GM18873 (cell line): ENCODE measurements around the gene LEPROT.

ENCODE experiments used
- ATAC-seq: cut with Tn5 transposase; IDR thresholded peaks from one replicate; pipeline ENCODE4 v1.9.1; 2021; ENCODE audit warnings: mild to moderate bottlenecking, moderate library complexity, moderate number of reproducible peaks; ENCODE audit not compliant: unreplicated experiment, low FRiP score

Gene LEPROT

GRCh38 chr1:65470766-65471165 lies 50.3 kb downstream of the LEPROT start:
- ATAC-seq, result no peak

GRCh38 chr1:65471213-65471833 lies 50.9 kb downstream of the LEPROT start:
- no peak for ATAC-seq

- ATAC-seq, result no peak
These were observed 51.4 kb downstream of the LEPROT start for GRCh38 chr1:65471861-65472332.

- no peak for ATAC-seq
These were observed 55.9 kb downstream of the LEPROT start for GRCh38 chr1:65476327-65476726.

- ATAC-seq, result no peak
These were observed 57.2 kb downstream of the LEPROT start for GRCh38 chr1:65477414-65478378.

GRCh38 chr1:65478379-65479026 lies 58.0 kb downstream of the LEPROT start:
- no peak for ATAC-seq

- no peak for ATAC-seq
These were observed 59.2 kb downstream of the LEPROT start for GRCh38 chr1:65479554-65480204.

GRCh38 chr1:65480684-65481405 lies 60.4 kb downstream of the LEPROT start:
- ATAC-seq, result no peak

GRCh38 chr1:65483993-65484754 lies 63.7 kb downstream of the LEPROT start:
- ATAC-seq, result no peak
